Heart right ventricle (tissue), 16 donors: ENCODE data around the gene SEC14L2. TPM values are rescaled to one million over a fixed set of nuclear protein-coding genes. Genes with fewer than 3 reads are reported as not detected.

Experiments
- ATAC-seq, 8 donors: fragments of 200-7000 bp; cut with Tn5 transposase; one replicate each; pipeline ENCODE4 v1.9.1; 2020; ENCODE audit warnings: mild to moderate bottlenecking in 8 of 8, moderate library complexity in 8 of 8, moderate number of reproducible peaks in 1 of 8
- DNase-seq, 2 donors: peaks; one replicate each; pipeline ENCODE4 v3.0.0-alpha.2; 2020
- H3K27ac ChIP-seq, 10 donors: fragments of 200-600 bp; sonication (generic) in 2 of 10; one replicate each; pipeline versions ENCODE4 v1.5.0 to v1.8.0; 2020 to 2022; ENCODE audit warnings: mild to moderate bottlenecking in 3 of 10
- H3K27me3 ChIP-seq, 7 donors: fragments of 200-600 bp; one replicate each; pipeline ENCODE4 v1.8.0; 2021 to 2022; ENCODE audit warnings: mild to moderate bottlenecking in 2 of 7
- H3K36me3 ChIP-seq, 9 donors: fragments of 200-600 bp; sonication (generic) in 1 of 9; one replicate each; pipeline versions ENCODE4 v1.5.0 to v1.8.0; 2020 to 2022; ENCODE audit warnings: mild to moderate bottlenecking in 2 of 9
- H3K4me1 ChIP-seq, 9 donors: fragments of 200-600 bp; sonication (generic) in 1 of 9; one replicate each; pipeline versions ENCODE4 v1.5.0 to v1.8.0; 2020 to 2022; ENCODE audit warnings: mild to moderate bottlenecking in 4 of 9
- H3K4me3 ChIP-seq, 10 donors: fragments of 200-600 bp; sonication (generic) in 2 of 10; one replicate each; pipeline versions ENCODE4 v1.5.0 to v1.8.0; 2020 to 2022; ENCODE audit warnings: mild to moderate bottlenecking in 7 of 10, moderate library complexity in 2 of 10
- H3K9me3 ChIP-seq, 11 donors: fragments of 200-600 bp in 10 of 11; sonication (generic) in 2 of 11; one replicate each; pipeline versions ENCODE4 v1.5.0 to v1.8.0; 2013 to 2022; ENCODE audit warnings: mild to moderate bottlenecking in 2 of 11, control low read depth in 1 of 11, moderate library complexity in 1 of 11
- CTCF ChIP-seq, 9 donors: fragments of 200-600 bp; sonication (generic) in 2 of 9; IDR thresholded peaks; one replicate each; pipeline versions ENCODE4 v1.5.0 to v1.8.0; 2021 to 2022; ENCODE audit warnings: antibody characterized with exemption in 9 of 9, mild to moderate bottlenecking in 5 of 9, moderate library complexity in 1 of 9
- WGBS, 2 donors: extraction: QIAGEN DNeasy Blood & Tissue Kit; methylation state at CpG; one replicate each; pipeline ENCODE4 v1.1.7; 2013; ENCODE audit warnings: inconsistent platforms in 1 of 2; 5-methylcytosine and 5-hydroxymethylcytosine counted together
- intact Hi-C, 10 donors: fragments of 100-400 bp; cut with DNase I; formaldehyde crosslinking; loops; one replicate each; pipeline versions ENCODE4 v1.11.1 to v1.14.2; 2022
- polyA plus RNA-seq, 2 donors: library from polyadenylated mRNA; stranded (reverse); fragments of 200-250 nt; gene quantifications; one replicate each; pipeline ENCODE4 v1.2.3, GENCODE V29; 2013
- total RNA-seq, 10 donors: library from RNA; stranded (reverse); fragmentation: NEBNext Ultra II Directional in 3 of 10; extraction: Animal tissue kit (Norgen Biotek cat#: 25700) in 3 of 10; gene quantifications; one replicate each; pipeline versions ENCODE4 v1.2.1 to v1.2.4, GENCODE V29; 2021 to 2023
- donor health status: Arrhythmogenic right ventricular cardiomyopathy.
- donor health status: ischemic (EF 13 %, LVEDD 7.1; RV severe dilation, severe dysfunction).
- donor health status: healthy with polysubstance abuse.
- donor health status: DM: no; HTN: yes; CAD: no.
- donor health status: DM: no; HTN: no; CAD: no.
- donor health status: ischemic (EF 25% LVEDD 6.9; RV normal size, moderate dysfunction).
- donor health status: ischemic (EF 25% LVEDD 5.7; RV mildly dilated, moderate dysfunction).
- donor health status: healthy.
- donor health status: DM: yes; HTN: yes; CAD: no.
- donor health status: Ischemic cardiomyopathy.
- donor health status: ischemic (EF 35%, LVEDD 5.7; RV mildly dilated, moderate dysfunction).
- donor health status: nonischemic (EF 11% LVEDD 7.7; RV severe dilation, severe dysfunction).
- donor health status: DM: yes; HTN: yes; CAD: no.
- donor health status: PGD.
- donor health status: ischemic (EF 29% LVEDD 5.4; RV normal size, mild dysfunction).
- donor health status: nonischemic (EF 23%, LVEDD 6.1; RV moderate dilation, normal function).

The SEC14L2 gene
- total and polyA plus RNA-seq, 12 donors = 0.21 to 7.6 (median 0.87) TPM

- no peak for ATAC-seq
- Histone ChIP-seq H3K27ac (no peak overlapping the region), H3K27me3 (no peaks in the 10 kb centered on the region), H3K9me3 (no peaks in the 10 kb centered on the region), H3K4me1 (peaks cover 4 to 26% (median 16%) of the 10 kb centered on the region in 9 donors), H3K4me3 (peak overlapping the region in 2 of 10 donors; percentile 61 to 74), H3K36me3 (peaks cover 0 to 31% (median 0%) of the 10 kb centered on the region in 9 donors)
- intact Hi-C loops = loop anchor here in 9 of 10 donors (2.0 to 10.0 kb wide), 10 partner anchors 34 to 279 kb away; partner anchors contain the start of genes CASTOR1 (in 2 of the 9), OSM (in 1 of the 9) and TBC1D10A (in 1 of the 9)
- no peak for TF ChIP-seq CTCF (IDR thresholded peaks at IDR 0.05)
- WGBS, 2 donors = 95 to 96% methylated on average over 10 of the region's 10 CpGs
- DNase-seq = no peak
These were observed 10.9 kb upstream of the SEC14L2 start for GRCh38 chr22:30385942-30386341.

GRCh38 chr22:30386608-30386959, 10.2 kb upstream of the SEC14L2 start:
- TF ChIP-seq CTCF (IDR thresholded peaks at IDR 0.05) = no peak
- Histone ChIP-seq H3K4me1 (peaks cover 4 to 26% (median 16%) of the 10 kb centered on the region in 9 donors), H3K4me3 (peak overlapping the region; percentile 35 to 74 (median 62)), H3K9me3 (no peaks in the 10 kb centered on the region), H3K27me3 (no peaks in the 10 kb centered on the region), H3K27ac (peak overlapping the region; percentile 52 to 84 (median 74)), H3K36me3 (peaks cover 0 to 25% (median 0%) of the 10 kb centered on the region in 9 donors)
- 25 to 30% methylated on average over 10 of the region's 10 CpGs for WGBS, 2 donors
- ATAC-seq (peak in 1 of 8 donors; percentile 1), DNase-seq (peak in 1 of 2 donors; percentile 9)
- intact Hi-C loops = loop anchor here in 9 of 10 donors (2.0 to 10.0 kb wide), 10 partner anchors 34 to 279 kb away; partner anchors contain the start of genes CASTOR1 (in 2 of the 9), OSM (in 1 of the 9) and TBC1D10A (in 1 of the 9)

GRCh38 chr22:30386960-30387827, 9.6 kb upstream of the SEC14L2 start, which contains the start of gene RNF215:
Gene RNF215, minus strand, starts transcription at chr22:30387411. Its CDS starts 98 bp downstream, at chr22:30387313.
- peak; percentile 88 to 99 (median 95) for TF ChIP-seq CTCF (IDR thresholded peaks at IDR 0.05)
- Histone ChIP-seq H3K4me1 (peaks cover 4 to 26% (median 16%) of the 10 kb centered on the region in 9 donors), H3K9me3 (no peaks in the 10 kb centered on the region), H3K27me3 (peaks cover 0 to under 1% (median 0%) of the 10 kb centered on the region in 7 donors), H3K36me3 (peaks cover 0 to 19% (median 0%) of the 10 kb centered on the region in 9 donors), H3K4me3 (peak within 1 kb of the TSS; percentile 35 to 74 (median 62)), H3K27ac (peak within 1 kb of the TSS; percentile 52 to 84 (median 74))
- peak; percentile 86 to 96 (median 92) for ATAC-seq
- 1 to 2% methylated on average over 71 to 94 of the region's 95 CpGs for WGBS, 2 donors
- peak; percentile 78 to 90 for DNase-seq
- intact Hi-C loops = loop anchor here (1.0 to 10.0 kb wide), 14 partner anchors 35 to 280 kb away; partner anchors contain the start of genes CASTOR1 (in 3 of the 10), OSM (in 1 of the 10) and TBC1D10A (in 1 of the 10)
